Measurements from ENCODE around the gene SMYD5.

Gene SMYD5

GRCh38 chr2:73272270-73272669 is 58.2 kb downstream of the SMYD5 start:
- no peak for DNase-seq (ENCODE audit: low read depth)
- H3K4me3 ChIP-seq (ENCODE audit: low read depth, low read length): no peak overlapping the region
- no peak for TF ChIP-seq CTCF (IDR thresholded peaks at IDR 0.05; ENCODE audit: control insufficient read depth, extremely low read depth, insufficient read depth)
